Putamen (tissue), 1 donor: ENCODE measurements around the gene GABBR2.

Experiments used
- DNase-seq: peaks from one replicate; pipeline ENCODE4 v3.0.0-alpha.2; 2016; ENCODE audit warnings: low spot score

The GABBR2 gene

GRCh38 chr9:98255061-98255577 is 453.6 kb downstream of the GABBR2 start:
- no peak for DNase-seq

GRCh38 chr9:98254228-98255060 is 454.3 kb downstream of the GABBR2 start:
- no peak for DNase-seq

GRCh38 chr9:98253565-98253964 is 455.2 kb downstream of the GABBR2 start:
- DNase-seq = no peak

- DNase-seq = no peak
These were observed 457.2 kb downstream of the GABBR2 start for GRCh38 chr9:98251551-98251950.

- no peak for DNase-seq
These were observed 459.0 kb downstream of the GABBR2 start for GRCh38 chr9:98249771-98250170.

GRCh38 chr9:98248737-98249474 is 459.8 kb downstream of the GABBR2 start:
- no peak for DNase-seq

- no peak for DNase-seq
These were observed 460.7 kb downstream of the GABBR2 start for GRCh38 chr9:98247831-98248657.

GRCh38 chr9:98242426-98242825 is 466.3 kb downstream of the GABBR2 start:
- DNase-seq = no peak

GRCh38 chr9:98241357-98242300 is 467.1 kb downstream of the GABBR2 start:
- no peak for DNase-seq

- no peak for DNase-seq
These were observed 468.3 kb downstream of the GABBR2 start for GRCh38 chr9:98240475-98240874.
